HPDE6-E6E7 (cell line): ENCODE measurements around the gene SYT11.
"Not testable (repeated sequence)": the region's sequence is repeated elsewhere in the genome, so short reads cannot be mapped to it uniquely, and the experiment has no call there.

Source experiments
- DNase-seq: peaks from one replicate; pipeline ENCODE4 v3.0.0; 2011; ENCODE audit warnings: missing footprints; ENCODE audit errors: extremely low spot score

SYT11 gene

DNA sequence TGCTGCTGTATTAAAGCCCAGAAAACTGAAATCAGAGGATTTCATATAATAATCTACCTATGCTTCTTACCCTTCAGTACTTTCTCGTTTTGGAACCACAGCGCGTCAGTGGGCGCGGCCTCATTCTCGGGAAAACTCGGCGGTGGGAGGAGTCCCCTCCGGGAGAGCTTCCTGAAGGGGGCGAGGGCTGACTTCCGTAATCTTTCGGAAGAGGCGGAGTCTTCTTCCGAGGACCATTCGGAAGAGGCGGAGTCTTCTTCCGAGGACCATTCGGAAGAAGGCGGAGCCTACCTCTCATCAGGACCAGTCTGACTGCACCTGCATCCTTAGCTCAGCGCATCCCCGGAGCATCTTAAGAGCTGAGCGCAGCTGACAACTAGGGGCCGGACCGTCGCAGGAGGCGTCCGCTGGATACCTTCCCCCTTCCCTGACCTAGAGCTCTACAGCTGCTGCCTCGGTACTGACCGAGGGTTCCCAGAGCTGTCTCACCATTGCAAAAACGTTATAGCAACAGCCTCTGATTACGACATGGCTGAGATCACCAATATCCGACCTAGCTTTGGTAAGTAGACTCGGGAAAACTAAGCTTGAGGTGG, at the start of gene SYT11:
TSS of gene SYT11 (plus strand) at position 334 of the 596 bp plus-strand sequence. CDS start at position 529, 195 bp downstream.
- DNase-seq, result peak; percentile 87

DNA sequence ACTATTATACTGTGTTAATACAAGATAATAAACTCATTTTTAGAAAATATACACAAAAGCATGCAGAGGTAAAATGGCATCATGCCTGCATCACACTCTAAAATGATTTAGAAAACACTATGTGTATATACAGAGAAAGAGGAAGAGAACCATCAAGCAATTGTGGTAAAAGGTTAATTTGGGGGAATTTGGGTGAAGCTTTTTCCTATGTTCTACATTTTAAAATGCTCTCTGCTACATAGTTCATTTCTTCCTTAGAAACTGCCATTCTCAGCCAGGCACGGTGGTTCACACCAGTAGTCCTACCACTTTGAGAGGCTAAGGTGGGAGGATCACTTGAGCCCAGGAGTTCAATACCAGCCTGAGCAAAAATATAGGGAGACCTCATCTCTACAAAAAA, 46.5 kb upstream of the SYT11 start:
- DNase-seq, result no peak

- DNase-seq, result no peak
Measured at GRCh38 chr1:155813672-155814071, 45.7 kb upstream of the SYT11 start.

DNA sequence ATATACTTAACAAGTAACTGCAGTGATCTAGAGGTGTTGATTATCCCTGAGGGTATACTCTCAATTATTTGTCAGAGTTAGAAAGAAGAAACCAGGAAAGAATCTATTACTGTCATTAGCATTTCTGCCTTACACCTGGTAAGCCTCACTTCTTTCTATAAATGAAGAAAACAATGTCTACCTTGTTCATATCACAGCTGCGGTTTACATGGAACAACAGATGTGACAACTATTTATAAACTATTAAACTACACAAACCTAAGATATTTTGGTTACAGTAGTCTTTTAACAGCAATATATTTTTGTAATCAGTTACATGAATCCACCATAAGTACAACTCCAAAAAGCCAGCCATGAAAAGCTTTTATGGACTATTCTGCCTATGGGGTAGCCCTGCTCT, 43.0 kb upstream of the SYT11 start:
- DNase-seq, result no peak

GRCh38 chr1:155827450-155827849, 31.9 kb upstream of the SYT11 start:
- no peak for DNase-seq

- no peak for DNase-seq
Measured at GRCh38 chr1:155831279-155831976, 27.9 kb upstream of the SYT11 start.

DNA sequence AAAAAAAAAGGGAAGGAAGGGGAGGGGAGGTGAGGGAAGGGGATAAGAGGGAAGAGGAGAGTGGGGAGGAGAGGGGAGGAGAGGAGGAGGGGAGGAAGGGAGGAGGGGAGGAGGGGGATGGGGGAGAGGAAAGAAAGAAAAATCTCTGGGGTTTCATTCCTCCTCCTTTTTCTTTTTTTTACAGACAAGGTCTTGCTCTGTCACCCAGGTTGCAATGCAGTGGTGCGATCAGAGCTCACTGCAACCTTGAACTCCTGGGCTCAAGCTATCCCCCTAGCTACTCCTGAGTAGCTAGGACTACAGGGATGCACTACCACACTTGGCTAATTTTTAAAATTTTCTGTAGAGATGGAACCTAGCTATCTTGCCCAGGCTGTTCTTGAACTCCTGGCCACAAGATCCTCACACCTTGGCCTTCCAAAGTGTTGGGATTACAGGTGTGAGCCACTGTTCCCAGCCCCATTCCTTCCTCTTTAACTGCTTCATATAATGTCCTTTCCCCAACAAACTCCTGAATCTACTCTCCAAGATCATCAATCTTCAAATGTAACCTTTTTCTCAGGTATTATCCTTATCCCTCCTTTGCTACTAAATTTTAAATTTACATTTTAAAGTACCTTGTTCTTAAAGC, 25.6 kb upstream of the SYT11 start:
- no peak for DNase-seq

DNA sequence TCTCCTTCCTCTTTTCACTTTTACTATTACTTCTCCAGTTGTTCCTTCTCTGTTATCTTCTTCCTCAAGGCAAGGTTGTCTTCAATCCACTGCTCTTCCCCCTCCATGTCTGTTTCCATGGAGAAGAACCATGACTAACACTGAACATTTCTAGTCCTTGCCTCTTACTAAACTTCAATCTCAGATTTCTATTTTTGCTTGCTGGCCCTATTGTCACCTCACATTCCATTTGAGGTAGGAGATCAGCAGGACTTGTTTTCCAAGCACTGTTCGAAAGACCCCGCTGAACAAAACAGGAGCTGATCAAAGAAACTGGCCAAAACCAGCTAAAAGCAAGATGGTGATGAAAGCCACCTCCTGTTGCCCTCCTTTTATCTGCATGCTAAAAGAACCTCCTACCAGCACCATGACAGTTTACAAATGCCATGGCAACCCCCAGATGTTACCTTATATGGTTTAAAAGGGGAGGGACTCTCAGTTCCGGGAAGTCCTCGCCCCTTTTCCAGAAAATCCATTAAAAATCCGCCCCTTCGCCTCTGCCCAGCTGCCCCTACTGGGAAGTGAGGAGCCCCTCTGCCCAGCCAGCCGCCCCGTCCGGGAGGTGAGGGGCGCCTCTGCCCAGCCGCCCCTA, 25.0 kb upstream of the SYT11 start:
- no peak for DNase-seq

- DNase-seq, result not testable (repeated sequence)
Measured at GRCh38 chr1:155834927-155835399, 24.4 kb upstream of the SYT11 start.

DNA sequence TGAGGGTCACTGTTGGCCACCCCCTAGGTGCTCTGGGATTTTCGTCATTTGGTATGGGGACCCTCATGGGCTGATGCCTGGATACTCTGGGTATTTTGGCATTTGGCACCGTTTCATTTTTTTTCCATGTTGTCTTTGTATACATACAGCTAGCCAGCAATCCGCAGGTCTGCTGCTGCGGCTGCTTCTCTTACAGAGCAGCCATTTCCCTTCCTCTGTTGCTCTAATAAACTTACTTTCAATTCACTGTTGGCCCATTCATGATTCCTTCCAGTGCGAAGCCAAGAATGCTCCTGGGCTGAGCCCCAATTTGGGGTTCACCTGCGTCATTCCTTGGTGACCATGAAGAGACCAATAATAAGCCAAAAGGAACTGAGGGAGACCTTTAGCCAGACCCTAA, 23.8 kb upstream of the SYT11 start:
- no peak for DNase-seq

DNA sequence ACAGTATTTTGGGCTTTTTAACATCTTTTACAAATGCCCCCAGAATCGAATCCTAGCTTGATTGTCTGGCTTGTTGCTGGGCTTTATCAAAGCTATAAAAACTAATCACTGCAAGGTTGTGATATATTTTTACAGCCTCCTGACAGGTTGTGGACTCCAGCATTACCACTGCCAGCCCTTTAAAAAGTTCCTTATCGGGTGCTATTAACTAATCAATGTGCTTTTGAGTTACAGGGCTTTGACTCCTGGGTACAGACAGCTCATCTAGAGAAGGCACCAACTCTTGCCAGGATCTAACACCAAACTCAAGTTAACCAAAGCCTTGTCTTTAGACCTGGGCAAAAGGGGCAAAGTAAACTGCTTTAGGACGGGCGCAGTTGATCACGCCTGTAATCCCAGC, 19.0 kb upstream of the SYT11 start:
- DNase-seq, result no peak

- DNase-seq, result no peak
Measured at GRCh38 chr1:155844860-155845421, 14.4 kb upstream of the SYT11 start.

- DNase-seq, result no peak
Measured at GRCh38 chr1:155847823-155848529, 11.4 kb upstream of the SYT11 start.

DNA sequence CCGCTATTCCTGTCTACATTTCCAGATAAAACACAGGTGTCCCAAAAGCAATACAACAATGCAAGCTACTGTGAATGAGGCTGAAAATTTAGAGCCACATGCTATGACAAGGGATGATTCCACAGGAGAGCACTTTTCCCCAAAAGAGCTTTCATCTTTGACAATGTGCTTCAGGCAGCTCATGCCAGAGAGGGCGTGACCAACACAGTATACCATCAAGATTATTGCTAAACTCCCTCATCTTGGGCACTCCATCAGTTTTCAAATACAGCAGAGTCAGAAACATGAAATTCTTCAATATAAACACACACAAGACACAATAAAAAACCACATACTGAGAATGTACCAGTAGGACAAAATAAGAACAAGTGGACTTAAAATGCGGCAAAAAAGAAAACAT, 9.0 kb upstream of the SYT11 start:
- DNase-seq, result no peak

DNA sequence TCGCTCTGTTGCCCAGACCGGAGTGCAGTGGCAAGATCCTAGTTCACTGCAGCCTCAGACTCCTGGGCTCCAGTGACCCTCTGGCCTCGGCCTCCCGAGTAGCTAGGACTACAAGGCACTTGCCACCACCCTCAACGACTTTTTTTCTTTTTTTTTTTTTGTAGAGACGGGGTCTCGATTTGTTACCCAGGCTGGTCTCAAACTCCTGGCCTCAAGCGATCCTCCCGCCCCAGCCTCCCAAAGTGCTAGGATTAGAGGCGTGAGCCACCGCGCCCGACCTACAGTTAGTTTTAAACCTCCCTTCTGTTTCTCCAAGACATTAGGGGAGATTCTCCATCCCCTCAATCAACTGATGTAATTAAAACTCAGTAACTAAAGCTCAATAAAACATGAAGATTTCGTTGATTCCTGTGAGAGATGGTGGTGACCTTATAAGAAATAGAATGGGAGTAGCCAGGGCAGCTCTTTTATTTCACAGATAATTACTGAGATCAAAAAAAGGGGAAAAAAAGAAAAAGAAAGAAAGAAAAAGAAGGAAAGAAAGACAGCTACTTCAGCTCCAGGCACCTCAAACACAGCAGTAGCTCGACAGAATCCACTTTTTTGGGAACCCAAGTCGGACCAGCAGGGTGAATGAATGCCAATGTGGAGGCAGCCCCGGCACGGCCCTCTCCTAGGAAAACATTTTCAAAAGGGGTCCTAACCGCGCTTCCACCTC, 3.0 kb upstream of the SYT11 start:
- DNase-seq, result no peak

GRCh38 chr1:155856975-155857930, 2.1 kb upstream of the SYT11 start, which contains the start of gene GON4L:
Gene GON4L, minus strand, starts transcription at chr1:155857214. Its CDS starts 3,434 bp downstream, at chr1:155853780.
- DNase-seq, result peak; percentile 86

GRCh38 chr1:155858800-155859233, 550 bp upstream of the SYT11 start:
- DNase-seq, result no peak

- no peak for DNase-seq
Measured at GRCh38 chr1:155859881-155860871, 809 bp downstream of the SYT11 start.
